ENCODE measurements around the gene SERPINA1. TPM values are rescaled to one million over a fixed set of nuclear protein-coding genes. Genes with fewer than 3 reads are reported as not detected.

SERPINA1 gene
- total and polyA plus RNA-seq, 2 of the 13 experiments (the other 11 are each of a cell fraction or from before 2014, with no cell fraction given), result 3,266 to 11,015 TPM

DNA sequence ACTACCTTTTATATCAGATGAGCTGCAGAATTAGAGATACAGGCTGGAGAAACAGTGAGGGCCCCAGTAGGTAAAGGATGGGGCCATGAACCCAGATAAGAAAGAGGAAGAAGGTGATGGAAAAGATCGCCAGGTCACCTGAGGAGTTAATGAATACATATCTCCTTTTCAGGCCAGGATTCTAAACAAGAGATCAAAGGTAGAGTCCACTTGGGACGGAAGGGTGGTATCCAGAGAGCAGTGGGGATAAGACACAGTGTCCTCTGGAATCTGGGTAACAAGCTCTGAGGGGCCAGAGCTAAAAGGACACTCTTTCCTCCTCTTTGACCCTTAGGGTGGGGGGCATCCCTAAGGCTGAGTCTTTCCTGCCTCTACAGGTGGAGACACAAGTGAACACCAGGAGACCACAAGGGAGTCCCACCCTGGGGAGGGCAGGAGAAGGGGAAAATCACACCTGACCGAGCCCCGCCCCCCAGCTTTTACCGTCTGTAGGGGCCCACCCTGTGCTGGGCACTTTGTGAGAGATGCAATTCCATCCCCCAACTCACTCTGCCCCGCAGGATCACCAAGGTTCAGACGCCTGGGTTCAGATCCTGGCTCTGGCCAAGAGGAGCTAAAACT is 27.3 kb downstream of the SERPINA1 start (continued):
- TF ChIP-seq SP140L (CRISPR knock-in tag; IDR thresholded peaks at IDR 0.05; ENCODE audit: borderline replicate concordance) (no peak), REXO4 (CRISPR knock-in tag; IDR thresholded peaks at IDR 0.05; ENCODE audit: borderline replicate concordance) (no peak), MTA1 (CRISPR knock-in tag; IDR thresholded peaks at IDR 0.05; ENCODE audit: borderline replicate concordance) (0 out of 2 replicates have a peak, but pooled peaks have one; percentile 29), SNRNP70 (IDR thresholded peaks at IDR 0.05; ENCODE audit: low read depth, low read length) (no peak), ZEB1 (IDR thresholded peaks at IDR 0.05; ENCODE audit: insufficient replicate concordance, low read depth) (peak; percentile 68), THAP11 (CRISPR knock-in tag; IDR thresholded peaks at IDR 0.05) (no peak), SMC3 (IDR thresholded peaks at IDR 0.05; ENCODE audit: low read length) (no peak), ZNF124 (CRISPR knock-in tag; IDR thresholded peaks at IDR 0.05) (no peak), ZNF331 (CRISPR knock-in tag; IDR thresholded peaks at IDR 0.05) (no peak), ZNF451 (CRISPR knock-in tag; IDR thresholded peaks at IDR 0.05) (no peak), ZNF768 (CRISPR knock-in tag; IDR thresholded peaks at IDR 0.05) (no peak), ZSCAN25 (CRISPR knock-in tag; IDR thresholded peaks at IDR 0.05) (0 out of 2 replicates have a peak, but pooled peaks have one; percentile 24), GATAD2A (CRISPR knock-in tag; IDR thresholded peaks at IDR 0.05) (peak; percentile 40; the same call in 1 of the 2 replicates), NONO (IDR thresholded peaks at IDR 0.05) (no peak), NONO (CRISPR knock-in tag; conservative IDR thresholded peaks at IDR 0.05) (no peak), ZNF430 (CRISPR knock-in tag; IDR thresholded peaks at IDR 0.05) (no peak)
- TF ChIP-seq, protein P1, sequence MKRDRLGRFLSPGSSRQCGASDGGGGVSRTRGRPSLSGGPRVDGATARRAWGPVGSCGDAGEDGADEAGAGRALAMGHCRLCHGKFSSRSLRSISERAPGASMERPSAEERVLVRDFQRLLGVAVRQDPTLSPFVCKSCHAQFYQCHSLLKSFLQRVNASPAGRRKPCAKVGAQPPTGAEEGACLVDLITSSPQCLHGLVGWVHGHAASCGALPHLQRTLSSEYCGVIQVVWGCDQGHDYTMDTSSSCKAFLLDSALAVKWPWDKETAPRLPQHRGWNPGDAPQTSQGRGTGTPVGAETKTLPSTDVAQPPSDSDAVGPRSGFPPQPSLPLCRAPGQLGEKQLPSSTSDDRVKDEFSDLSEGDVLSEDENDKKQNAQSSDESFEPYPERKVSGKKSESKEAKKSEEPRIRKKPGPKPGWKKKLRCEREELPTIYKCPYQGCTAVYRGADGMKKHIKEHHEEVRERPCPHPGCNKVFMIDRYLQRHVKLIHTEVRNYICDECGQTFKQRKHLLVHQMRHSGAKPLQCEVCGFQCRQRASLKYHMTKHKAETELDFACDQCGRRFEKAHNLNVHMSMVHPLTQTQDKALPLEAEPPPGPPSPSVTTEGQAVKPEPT (CRISPR knock-in tag; IDR thresholded peaks at IDR 0.05; ENCODE audit: low read depth), result no peak
- TF ChIP-seq, protein P2, sequence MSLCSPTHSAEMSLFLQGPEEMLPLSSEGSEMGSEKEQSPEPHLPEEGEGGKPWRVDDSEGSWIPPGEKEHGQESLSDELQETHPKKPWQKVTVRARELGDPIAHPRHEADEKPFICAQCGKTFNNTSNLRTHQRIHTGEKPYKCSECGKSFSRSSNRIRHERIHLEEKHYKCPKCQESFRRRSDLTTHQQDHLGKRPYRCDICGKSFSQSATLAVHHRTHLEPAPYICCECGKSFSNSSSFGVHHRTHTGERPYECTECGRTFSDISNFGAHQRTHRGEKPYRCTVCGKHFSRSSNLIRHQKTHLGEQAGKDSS (CRISPR knock-in tag; IDR thresholded peaks at IDR 0.05; ENCODE audit: borderline replicate concordance, low read depth), result no peak
- TF ChIP-seq, protein P3, sequence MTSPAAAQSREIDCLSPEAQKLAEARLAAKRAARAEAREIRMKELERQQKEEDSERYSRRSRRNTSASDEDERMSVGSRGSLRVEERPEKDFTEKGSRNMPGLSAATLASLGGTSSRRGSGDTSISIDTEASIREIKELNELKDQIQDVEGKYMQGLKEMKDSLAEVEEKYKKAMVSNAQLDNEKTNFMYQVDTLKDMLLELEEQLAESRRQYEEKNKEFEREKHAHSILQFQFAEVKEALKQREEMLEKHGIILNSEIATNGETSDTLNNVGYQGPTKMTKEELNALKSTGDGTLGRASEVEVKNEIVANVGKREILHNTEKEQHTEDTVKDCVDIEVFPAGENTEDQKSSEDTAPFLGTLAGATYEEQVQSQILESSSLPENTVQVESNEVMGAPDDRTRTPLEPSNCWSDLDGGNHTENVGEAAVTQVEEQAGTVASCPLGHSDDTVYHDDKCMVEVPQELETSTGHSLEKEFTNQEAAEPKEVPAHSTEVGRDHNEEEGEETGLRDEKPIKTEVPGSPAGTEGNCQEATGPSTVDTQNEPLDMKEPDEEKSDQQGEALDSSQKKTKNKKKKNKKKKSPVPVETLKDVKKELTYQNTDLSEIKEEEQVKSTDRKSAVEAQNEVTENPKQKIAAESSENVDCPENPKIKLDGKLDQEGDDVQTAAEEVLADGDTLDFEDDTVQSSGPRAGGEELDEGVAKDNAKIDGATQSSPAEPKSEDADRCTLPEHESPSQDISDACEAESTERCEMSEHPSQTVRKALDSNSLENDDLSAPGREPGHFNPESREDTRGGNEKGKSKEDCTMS (CRISPR knock-in tag; conservative IDR thresholded peaks at IDR 0.05), result no peak
- TF ChIP-seq, protein P4, sequence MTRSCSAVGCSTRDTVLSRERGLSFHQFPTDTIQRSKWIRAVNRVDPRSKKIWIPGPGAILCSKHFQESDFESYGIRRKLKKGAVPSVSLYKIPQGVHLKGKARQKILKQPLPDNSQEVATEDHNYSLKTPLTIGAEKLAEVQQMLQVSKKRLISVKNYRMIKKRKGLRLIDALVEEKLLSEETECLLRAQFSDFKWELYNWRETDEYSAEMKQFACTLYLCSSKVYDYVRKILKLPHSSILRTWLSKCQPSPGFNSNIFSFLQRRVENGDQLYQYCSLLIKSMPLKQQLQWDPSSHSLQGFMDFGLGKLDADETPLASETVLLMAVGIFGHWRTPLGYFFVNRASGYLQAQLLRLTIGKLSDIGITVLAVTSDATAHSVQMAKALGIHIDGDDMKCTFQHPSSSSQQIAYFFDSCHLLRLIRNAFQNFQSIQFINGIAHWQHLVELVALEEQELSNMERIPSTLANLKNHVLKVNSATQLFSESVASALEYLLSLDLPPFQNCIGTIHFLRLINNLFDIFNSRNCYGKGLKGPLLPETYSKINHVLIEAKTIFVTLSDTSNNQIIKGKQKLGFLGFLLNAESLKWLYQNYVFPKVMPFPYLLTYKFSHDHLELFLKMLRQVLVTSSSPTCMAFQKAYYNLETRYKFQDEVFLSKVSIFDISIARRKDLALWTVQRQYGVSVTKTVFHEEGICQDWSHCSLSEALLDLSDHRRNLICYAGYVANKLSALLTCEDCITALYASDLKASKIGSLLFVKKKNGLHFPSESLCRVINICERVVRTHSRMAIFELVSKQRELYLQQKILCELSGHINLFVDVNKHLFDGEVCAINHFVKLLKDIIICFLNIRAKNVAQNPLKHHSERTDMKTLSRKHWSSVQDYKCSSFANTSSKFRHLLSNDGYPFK (CRISPR knock-in tag; IDR thresholded peaks at IDR 0.05; ENCODE audit: borderline replicate concordance), result no peak
- TF ChIP-seq, protein P5, sequence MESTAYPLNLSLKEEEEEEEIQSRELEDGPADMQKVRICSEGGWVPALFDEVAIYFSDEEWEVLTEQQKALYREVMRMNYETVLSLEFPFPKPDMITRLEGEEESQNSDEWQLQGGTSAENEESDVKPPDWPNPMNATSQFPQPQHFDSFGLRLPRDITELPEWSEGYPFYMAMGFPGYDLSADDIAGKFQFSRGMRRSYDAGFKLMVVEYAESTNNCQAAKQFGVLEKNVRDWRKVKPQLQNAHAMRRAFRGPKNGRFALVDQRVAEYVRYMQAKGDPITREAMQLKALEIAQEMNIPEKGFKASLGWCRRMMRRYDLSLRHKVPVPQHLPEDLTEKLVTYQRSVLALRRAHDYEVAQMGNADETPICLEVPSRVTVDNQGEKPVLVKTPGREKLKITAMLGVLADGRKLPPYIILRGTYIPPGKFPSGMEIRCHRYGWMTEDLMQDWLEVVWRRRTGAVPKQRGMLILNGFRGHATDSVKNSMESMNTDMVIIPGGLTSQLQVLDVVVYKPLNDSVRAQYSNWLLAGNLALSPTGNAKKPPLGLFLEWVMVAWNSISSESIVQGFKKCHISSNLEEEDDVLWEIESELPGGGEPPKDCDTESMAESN (CRISPR knock-in tag; conservative IDR thresholded peaks at IDR 0.05), result no peak
